Activated CD8-positive, alpha-beta T cell treated with anti-CD3 and anti-CD28 coated beads, Interleukin-2, amount 10 ng/mL, durations not matched to agents 7 days and 5 days (primary cell): ENCODE data around the gene ASB1. TPM values are rescaled to one million over a fixed set of nuclear protein-coding genes. Genes with fewer than 3 reads are reported as not detected.

Experiments used
- ATAC-seq: fragments of 150-1000 bp; cut with Tn5 transposase; one replicate; pipeline ENCODE4 v1.10.0; 2021; ENCODE audit warnings: moderate library complexity
- CTCF ChIA-PET: fragments of 350-600 bp; sonication (Branson Sonifier 250); formaldehyde crosslinking; loops from one replicate; lab custom pipeline; 2021; ENCODE audit warnings: antibody characterized with exemption; lab: Charles Lee
- POLR2A ChIA-PET: fragments of 350-600 bp; sonication (Branson Sonifier 250); formaldehyde crosslinking; loops from one replicate; lab custom pipeline; 2021; ENCODE audit warnings: antibody characterized with exemption; lab: Charles Lee
- DNase-seq: peaks from one replicate; pipeline ENCODE4 v3.0.0-alpha.2; 2020
- H3K27ac Mint-ChIP-seq: one replicate; pipeline ENCODE4 v1.8.0; 2021; ENCODE audit warnings: mild to moderate bottlenecking, mixed read lengths
- H3K27me3 Mint-ChIP-seq: one replicate; pipeline ENCODE4 v1.8.0; 2021; ENCODE audit warnings: low read depth, mixed read lengths
- H3K36me3 Mint-ChIP-seq: one replicate; pipeline ENCODE4 v1.8.0; 2021; ENCODE audit warnings: low read depth, mixed read lengths
- H3K4me1 Mint-ChIP-seq: one replicate; pipeline ENCODE4 v1.8.0; 2021; ENCODE audit warnings: low read depth, mixed read lengths
- H3K4me3 Mint-ChIP-seq: one replicate; pipeline ENCODE4 v1.8.0; 2021; ENCODE audit warnings: mild to moderate bottlenecking, mixed read lengths
- H3K9me3 Mint-ChIP-seq: one replicate; pipeline ENCODE4 v1.8.0; 2022; ENCODE audit warnings: mixed read lengths; ENCODE audit not compliant: insufficient read depth
- total RNA-seq, 2 experiments: library from RNA; stranded (reverse); gene quantifications; one replicate each; pipeline ENCODE4 v1.2.3, GENCODE V29; 2021

The ASB1 gene
- total RNA-seq, 2 experiments from 2014 or later: 27.9 to 31.0 TPM

- DNase-seq (no peak), ATAC-seq (no peak)
- Mint-ChIP-seq H3K9me3 (no peaks in the 10 kb centered on the region), H3K4me1 (peaks cover 9% of the 10 kb centered on the region), H3K36me3 (no peaks in the 10 kb centered on the region), H3K4me3 (no peak overlapping the region), H3K27me3 (no peaks in the 10 kb centered on the region), H3K27ac (peak overlapping the region; percentile 70)
- POLR2A ChIA-PET: no interaction called here
- CTCF ChIA-PET: no interaction called here
Measured at GRCh38 chr2:238406221-238406997, 20.3 kb upstream of the ASB1 start.

GRCh38 chr2:238406998-238407285 is 19.8 kb upstream of the ASB1 start:
- POLR2A ChIA-PET: no interaction called here
- H3K4me3 Mint-ChIP-seq: no peak overlapping the region
- no peaks in the 10 kb centered on the region for H3K27me3 Mint-ChIP-seq
- no peaks in the 10 kb centered on the region for H3K36me3 Mint-ChIP-seq
- H3K27ac Mint-ChIP-seq: no peak overlapping the region
- peaks cover 9% of the 10 kb centered on the region for H3K4me1 Mint-ChIP-seq
- DNase-seq (no peak), ATAC-seq (no peak)
- CTCF ChIA-PET: no interaction called here
- H3K9me3 Mint-ChIP-seq: no peaks in the 10 kb centered on the region

GRCh38 chr2:238407566-238407965 is 19.2 kb upstream of the ASB1 start:
- ATAC-seq: no peak

GRCh38 chr2:238408615-238409340 is 17.9 kb upstream of the ASB1 start:
- ATAC-seq (no peak), DNase-seq (no peak)
- H3K4me1 Mint-ChIP-seq: peaks cover 9% of the 10 kb centered on the region
- no peak overlapping the region for H3K27ac Mint-ChIP-seq
- ChIA-PET POLR2A (no interaction called here), CTCF (no interaction called here)
- H3K4me3 Mint-ChIP-seq: no peak overlapping the region
- no peaks in the 10 kb centered on the region for H3K27me3 Mint-ChIP-seq
- H3K36me3 Mint-ChIP-seq: no peaks in the 10 kb centered on the region
- no peaks in the 10 kb centered on the region for H3K9me3 Mint-ChIP-seq

More at GRCh38 chr2:238407566-238407965, 19.2 kb upstream of the ASB1 start:
- POLR2A ChIA-PET: no interaction called here
- no peak for DNase-seq
- no peak overlapping the region for H3K27ac Mint-ChIP-seq
- H3K27me3 Mint-ChIP-seq: no peaks in the 10 kb centered on the region
- peaks cover 9% of the 10 kb centered on the region for H3K4me1 Mint-ChIP-seq
- H3K36me3 Mint-ChIP-seq: no peaks in the 10 kb centered on the region
- H3K9me3 Mint-ChIP-seq: no peaks in the 10 kb centered on the region
- H3K4me3 Mint-ChIP-seq: no peak overlapping the region
- CTCF ChIA-PET: no interaction called here

GRCh38 chr2:238409341-238410199 is 17.2 kb upstream of the ASB1 start:
- no peak for DNase-seq
- CTCF ChIA-PET: no interaction called here
- no peak for ATAC-seq
- Mint-ChIP-seq H3K9me3 (no peaks in the 10 kb centered on the region), H3K27ac (no peak overlapping the region), H3K4me1 (peaks cover 11% of the 10 kb centered on the region), H3K27me3 (no peaks in the 10 kb centered on the region), H3K36me3 (no peaks in the 10 kb centered on the region), H3K4me3 (no peak overlapping the region)
- POLR2A ChIA-PET: no interaction called here

- CTCF ChIA-PET: no interaction called here
- ATAC-seq (no peak), DNase-seq (no peak)
- peaks cover 18% of the 10 kb centered on the region for H3K9me3 Mint-ChIP-seq
- H3K27ac Mint-ChIP-seq: no peak overlapping the region
- H3K4me3 Mint-ChIP-seq: no peak overlapping the region
- POLR2A ChIA-PET: no interaction called here
- peaks cover 11% of the 10 kb centered on the region for H3K4me1 Mint-ChIP-seq
- H3K36me3 Mint-ChIP-seq: peaks cover 12% of the 10 kb centered on the region
- H3K27me3 Mint-ChIP-seq: peaks cover 2% of the 10 kb centered on the region
Measured at GRCh38 chr2:238412067-238412767, 14.5 kb upstream of the ASB1 start.

- Mint-ChIP-seq H3K9me3 (peaks cover 18% of the 10 kb centered on the region), H3K4me1 (peaks cover 11% of the 10 kb centered on the region), H3K27ac (no peak overlapping the region), H3K4me3 (no peak overlapping the region), H3K27me3 (peaks cover 2% of the 10 kb centered on the region), H3K36me3 (peaks cover 12% of the 10 kb centered on the region)
- no peak for DNase-seq
- ATAC-seq: no peak
- ChIA-PET CTCF (no interaction called here), POLR2A (no interaction called here)
Measured at GRCh38 chr2:238413368-238413767, 13.4 kb upstream of the ASB1 start.

GRCh38 chr2:238415036-238415764 is 11.5 kb upstream of the ASB1 start:
- peaks cover 18% of the 10 kb centered on the region for H3K9me3 Mint-ChIP-seq
- peaks cover 12% of the 10 kb centered on the region for H3K36me3 Mint-ChIP-seq
- peaks cover 11% of the 10 kb centered on the region for H3K4me1 Mint-ChIP-seq
- H3K27ac Mint-ChIP-seq: peak overlapping the region; percentile 20
- DNase-seq (peak; percentile 45), ATAC-seq (peak; percentile 65)
- CTCF ChIA-PET: interaction anchor here (1.2 to 1.5 kb wide), 3 partner anchors 10 to 58 kb away, joined by 3 to 10 read pairs (median 3); no protein-coding TSS in a partner anchor
- H3K27me3 Mint-ChIP-seq: peaks cover 2% of the 10 kb centered on the region
- POLR2A ChIA-PET: interaction anchor here (0.7 to 0.9 kb wide), 2 partner anchors 12 to 1194 kb away, joined by 3 to 4 read pairs; no protein-coding TSS in a partner anchor
- no peak overlapping the region for H3K4me3 Mint-ChIP-seq

- Mint-ChIP-seq H3K9me3 (peaks cover 18% of the 10 kb centered on the region), H3K27me3 (peaks cover 2% of the 10 kb centered on the region), H3K4me1 (peaks cover 11% of the 10 kb centered on the region), H3K4me3 (no peak overlapping the region), H3K27ac (peak overlapping the region; percentile 26), H3K36me3 (peaks cover 12% of the 10 kb centered on the region)
- ATAC-seq: no peak
- CTCF ChIA-PET: no interaction called here
- POLR2A ChIA-PET: no interaction called here
- DNase-seq: no peak
Measured at GRCh38 chr2:238415893-238416292, 10.8 kb upstream of the ASB1 start.

- Mint-ChIP-seq H3K36me3 (peaks cover 12% of the 10 kb centered on the region), H3K27ac (no peak overlapping the region), H3K9me3 (peaks cover 18% of the 10 kb centered on the region), H3K4me1 (peaks cover 11% of the 10 kb centered on the region), H3K27me3 (peaks cover 2% of the 10 kb centered on the region), H3K4me3 (no peak overlapping the region)
- DNase-seq (no peak), ATAC-seq (no peak)
- POLR2A ChIA-PET: no interaction called here
- CTCF ChIA-PET: no interaction called here
Measured at GRCh38 chr2:238418196-238418998, 8.3 kb upstream of the ASB1 start.
